ENCODE results near the gene ZNF511.

DNA sequence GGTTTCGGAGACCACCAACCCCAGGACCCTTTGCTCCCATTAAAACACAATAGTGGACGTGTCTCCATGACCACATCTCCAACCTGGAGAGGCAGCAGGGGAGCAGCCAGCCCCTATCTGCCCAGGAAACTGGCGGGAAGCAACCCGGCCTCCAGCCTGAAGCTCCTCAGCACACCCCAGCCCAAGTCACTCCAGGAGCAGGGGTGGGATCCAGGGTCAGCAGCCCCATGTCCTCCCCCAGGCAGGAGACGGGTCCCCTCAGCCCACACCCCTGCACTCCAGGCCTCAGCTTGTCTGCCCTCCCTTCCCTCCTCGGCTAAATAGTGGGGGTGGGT is 32.6 kb upstream of the ZNF511 start:
- TF ChIP-seq, protein P1, sequence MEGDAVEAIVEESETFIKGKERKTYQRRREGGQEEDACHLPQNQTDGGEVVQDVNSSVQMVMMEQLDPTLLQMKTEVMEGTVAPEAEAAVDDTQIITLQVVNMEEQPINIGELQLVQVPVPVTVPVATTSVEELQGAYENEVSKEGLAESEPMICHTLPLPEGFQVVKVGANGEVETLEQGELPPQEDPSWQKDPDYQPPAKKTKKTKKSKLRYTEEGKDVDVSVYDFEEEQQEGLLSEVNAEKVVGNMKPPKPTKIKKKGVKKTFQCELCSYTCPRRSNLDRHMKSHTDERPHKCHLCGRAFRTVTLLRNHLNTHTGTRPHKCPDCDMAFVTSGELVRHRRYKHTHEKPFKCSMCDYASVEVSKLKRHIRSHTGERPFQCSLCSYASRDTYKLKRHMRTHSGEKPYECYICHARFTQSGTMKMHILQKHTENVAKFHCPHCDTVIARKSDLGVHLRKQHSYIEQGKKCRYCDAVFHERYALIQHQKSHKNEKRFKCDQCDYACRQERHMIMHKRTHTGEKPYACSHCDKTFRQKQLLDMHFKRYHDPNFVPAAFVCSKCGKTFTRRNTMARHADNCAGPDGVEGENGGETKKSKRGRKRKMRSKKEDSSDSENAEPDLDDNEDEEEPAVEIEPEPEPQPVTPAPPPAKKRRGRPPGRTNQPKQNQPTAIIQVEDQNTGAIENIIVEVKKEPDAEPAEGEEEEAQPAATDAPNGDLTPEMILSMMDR (conservative IDR thresholded peaks at IDR 0.05 in 1 of 2, IDR thresholded peaks at IDR 0.05 in 1 of 2; ENCODE audit: extremely low read depth in 1 of 2, insufficient read depth in 1 of 2, low read depth in 1 of 2, low read length in 2 of 2), result no peak
- TF ChIP-seq EZH2 (IDR thresholded peaks at IDR 0.05; ENCODE audit: borderline replicate concordance, low read length), result no peak
